Measurements from ENCODE around the gene DHRSX.

GRCh38 chrX:2539586-2539985 is 38.8 kb upstream of the DHRSX start:
- no peak for TF ChIP-seq CTCF (IDR thresholded peaks at IDR 0.05; ENCODE audit: insufficient read depth, low read length, poor library complexity, severe bottlenecking)
- TF ChIP-seq EZH2phosphoT487 (conservative IDR thresholded peaks at IDR 0.05; ENCODE audit: low read length), result no peak

All from SU-DHL-6 (cell line).